GM21717 (cell line): ENCODE data around the gene VILL.

Experiments used
- ATAC-seq: cut with Tn5 transposase; IDR thresholded peaks from one replicate; pipeline ENCODE4 v1.9.1; 2021; ENCODE audit warnings: mild to moderate bottlenecking, moderate library complexity; ENCODE audit not compliant: unreplicated experiment

Gene VILL

GRCh38 chr3:37990527-37990926 is at the start of gene VILL:
TSS of gene VILL (plus strand) at chr3:37990786. CDS start at chr3:37993673, 2,887 bp downstream.
- ATAC-seq: no peak

GRCh38 chr3:37941608-37942508 is 48.7 kb upstream of the VILL start:
- no peak for ATAC-seq

DNA sequence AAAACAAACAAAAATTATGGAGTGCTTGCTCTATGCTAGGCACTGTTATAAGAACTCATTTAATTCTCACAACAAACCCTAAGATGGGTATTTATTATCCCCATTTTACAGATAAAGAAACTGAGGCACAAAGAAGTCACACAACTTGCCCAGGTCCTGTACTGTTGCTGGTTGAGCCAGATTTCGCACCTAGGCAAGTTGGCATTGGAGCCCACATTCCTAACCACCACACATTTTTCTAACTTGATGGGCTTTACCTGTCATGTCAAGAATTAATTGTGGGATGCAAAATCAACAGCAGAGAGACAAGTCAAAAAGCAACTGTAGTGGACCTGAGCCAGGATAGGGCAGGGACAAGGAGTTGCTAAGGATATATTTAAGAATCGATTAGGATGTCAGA is 47.9 kb upstream of the VILL start:
- ATAC-seq: no peak

DNA sequence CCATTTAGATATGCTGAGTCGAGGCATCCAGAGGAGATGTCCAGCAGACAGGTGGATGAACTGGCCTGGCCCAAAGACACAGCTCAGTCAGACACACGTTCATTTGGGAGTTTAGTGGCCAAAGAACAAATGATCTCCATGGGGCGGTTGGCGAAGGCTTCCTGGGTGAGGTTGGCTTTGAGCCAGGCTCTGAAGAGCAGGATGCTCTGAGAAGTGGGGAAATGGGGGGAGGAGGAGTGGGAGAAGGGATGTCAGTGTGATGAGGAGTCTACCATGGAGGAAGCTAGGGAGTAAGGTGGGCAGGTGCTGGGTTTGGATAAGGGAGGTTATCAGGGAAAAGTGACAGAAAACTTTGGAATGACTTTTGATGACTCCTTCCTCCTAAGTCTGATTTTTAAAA is 47.5 kb upstream of the VILL start:
- no peak for ATAC-seq

DNA sequence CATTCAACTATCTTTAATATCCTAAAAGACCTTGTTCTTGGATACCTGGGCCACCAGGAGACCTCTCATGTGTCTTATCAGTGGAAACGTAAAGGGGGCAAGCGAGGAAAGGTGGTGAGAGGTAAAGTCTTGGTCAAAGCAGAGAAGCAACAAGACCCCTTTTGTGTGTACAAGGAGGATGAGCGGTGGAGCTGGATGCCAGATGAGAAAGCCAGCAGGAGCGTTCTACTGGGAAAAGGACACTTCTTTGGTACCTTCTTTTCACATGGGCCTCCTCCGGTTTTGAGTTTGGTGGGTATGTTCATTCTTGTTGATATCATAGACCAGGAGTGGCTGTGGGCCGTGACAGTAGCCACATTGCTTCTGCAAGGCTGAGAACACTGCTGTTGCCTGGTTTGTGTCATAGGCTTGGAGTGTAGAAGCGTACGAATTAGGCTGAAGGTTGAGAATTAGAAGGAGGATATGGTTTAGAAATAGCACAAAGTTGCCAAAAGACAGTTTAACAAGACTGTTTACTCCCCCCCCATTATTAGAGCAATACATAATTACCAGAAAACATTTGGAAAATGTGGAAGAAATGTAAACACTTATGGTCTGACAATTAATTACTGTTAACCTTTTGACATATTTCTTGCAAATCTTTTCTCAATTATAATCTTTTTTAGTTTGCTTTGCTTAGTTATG is 46.8 kb upstream of the VILL start:
- no peak for ATAC-seq

GRCh38 chr3:37944391-37944842 is 46.2 kb upstream of the VILL start:
- ATAC-seq: no peak

DNA sequence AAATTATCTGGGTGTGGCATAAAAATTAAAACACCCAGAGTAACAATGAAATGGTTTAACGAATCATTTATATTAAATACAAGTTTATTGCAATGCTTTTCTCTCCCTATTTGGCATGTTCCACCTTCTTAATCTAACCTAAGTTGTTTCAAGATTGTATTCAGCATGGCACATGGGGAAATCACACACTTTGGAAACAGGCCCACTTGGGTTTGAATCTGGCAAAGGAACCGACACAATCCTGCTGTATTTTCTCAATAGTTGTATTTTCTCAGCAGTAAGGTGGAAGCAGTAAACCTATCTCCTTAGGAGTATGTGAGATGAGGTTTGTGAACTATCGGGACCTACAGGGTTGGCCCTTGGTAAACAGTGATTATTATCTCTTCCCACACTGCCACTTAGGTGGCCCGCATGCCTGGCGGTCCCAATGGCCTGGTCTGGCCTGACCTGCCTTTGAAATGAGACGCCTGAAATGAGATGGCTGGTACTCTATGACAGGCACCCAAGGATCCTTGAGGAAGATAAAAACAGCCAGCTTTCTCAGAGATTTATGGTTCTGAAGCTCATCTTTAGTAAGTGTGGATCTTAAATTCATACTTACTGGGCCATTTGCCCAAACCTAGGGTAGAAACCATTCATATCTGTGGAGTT is 45.3 kb upstream of the VILL start:
- ATAC-seq: no peak

- no peak for ATAC-seq
These were observed 44.6 kb upstream of the VILL start for GRCh38 chr3:37945807-37946530.

DNA sequence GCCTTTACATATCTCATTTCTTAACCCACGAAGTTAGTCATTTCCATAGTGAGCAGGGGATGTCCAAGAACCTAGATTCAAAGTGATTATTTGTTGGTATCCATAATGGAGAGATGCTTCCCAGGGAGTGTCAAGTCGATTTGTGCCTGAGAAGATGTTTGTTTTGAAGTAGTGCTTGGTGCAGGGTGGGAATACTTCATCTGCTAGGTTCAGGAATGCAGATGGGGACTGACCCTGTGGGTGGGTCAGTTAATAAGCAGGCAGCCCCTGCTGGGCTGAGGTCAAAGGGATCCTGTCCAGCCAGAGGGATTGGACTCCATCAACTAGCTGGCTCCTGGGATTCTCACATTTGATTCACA is 44.1 kb upstream of the VILL start:
- no peak for ATAC-seq

DNA sequence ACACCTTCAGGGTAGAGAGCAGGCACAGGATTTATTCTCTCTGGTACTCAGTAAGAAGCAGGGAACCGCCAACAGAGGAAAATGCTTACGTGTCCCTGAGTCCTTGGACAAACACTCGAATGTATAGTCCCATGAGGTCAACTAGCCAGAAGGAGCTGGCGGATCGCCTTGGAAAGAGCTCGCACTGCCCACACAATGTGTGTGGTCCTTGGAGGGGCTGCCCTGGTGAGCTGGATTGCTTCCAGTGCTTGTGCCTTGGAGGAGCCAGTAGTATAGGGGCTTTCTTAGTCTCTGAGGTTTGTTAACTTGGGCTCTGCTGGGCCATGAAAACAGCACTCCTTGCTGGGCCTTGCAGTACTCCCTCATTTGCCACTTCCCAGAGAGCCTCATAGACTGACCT is 40.7 kb upstream of the VILL start:
- no peak for ATAC-seq

GRCh38 chr3:37952564-37952963 is 38.0 kb upstream of the VILL start:
- ATAC-seq: no peak

DNA sequence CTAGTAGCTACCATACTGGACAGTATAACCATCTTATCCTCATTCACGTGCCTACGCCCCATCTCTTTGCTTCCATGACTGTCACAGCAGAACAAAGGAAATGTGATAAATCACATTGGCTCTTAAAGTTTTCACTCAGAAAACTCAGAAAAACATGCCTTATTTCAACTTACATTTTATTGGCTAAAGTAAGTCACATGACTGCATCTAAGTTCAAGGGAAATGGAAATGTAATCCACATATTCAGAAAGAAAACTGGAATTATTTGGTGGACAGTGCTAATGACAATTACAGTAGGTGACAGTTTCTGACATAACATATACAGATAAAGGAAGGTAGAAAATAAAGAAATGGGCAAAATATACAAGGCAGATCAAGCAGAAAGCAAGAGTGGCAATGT is 37.4 kb upstream of the VILL start:
- no peak for ATAC-seq

DNA sequence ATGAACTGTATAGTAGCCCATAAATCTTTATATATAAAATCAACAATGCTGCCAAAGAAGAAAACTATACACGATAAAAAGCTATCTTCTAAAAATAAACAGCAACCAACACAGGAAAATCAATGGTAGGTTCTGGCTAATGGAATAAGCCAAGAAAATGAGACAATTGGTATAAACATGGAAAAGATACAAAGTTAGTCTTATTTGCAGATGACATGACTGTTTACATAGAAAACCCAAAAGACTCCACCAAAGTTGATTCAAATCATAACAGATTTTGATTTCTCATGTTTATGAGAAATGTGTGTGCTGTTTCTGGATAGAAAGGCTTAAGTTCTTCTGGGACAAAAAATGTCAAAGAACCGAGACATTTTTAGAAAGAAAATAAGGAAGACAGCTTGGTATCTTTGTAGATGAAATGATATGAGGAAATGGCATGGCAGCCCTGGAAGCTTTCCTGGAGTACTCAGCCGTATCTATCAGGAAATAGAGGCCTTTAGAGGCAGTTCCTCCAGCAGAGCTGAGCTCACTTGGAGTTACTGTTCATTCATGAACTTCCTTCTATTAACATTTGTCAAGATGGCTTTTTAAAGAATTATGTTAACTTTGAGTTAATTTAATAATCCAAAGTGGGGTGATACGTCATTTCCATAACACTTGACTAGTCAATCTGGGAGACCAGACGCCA is 36.7 kb upstream of the VILL start:
- ATAC-seq: no peak

GRCh38 chr3:37954881-37955280 is 35.7 kb upstream of the VILL start:
- no peak for ATAC-seq

DNA sequence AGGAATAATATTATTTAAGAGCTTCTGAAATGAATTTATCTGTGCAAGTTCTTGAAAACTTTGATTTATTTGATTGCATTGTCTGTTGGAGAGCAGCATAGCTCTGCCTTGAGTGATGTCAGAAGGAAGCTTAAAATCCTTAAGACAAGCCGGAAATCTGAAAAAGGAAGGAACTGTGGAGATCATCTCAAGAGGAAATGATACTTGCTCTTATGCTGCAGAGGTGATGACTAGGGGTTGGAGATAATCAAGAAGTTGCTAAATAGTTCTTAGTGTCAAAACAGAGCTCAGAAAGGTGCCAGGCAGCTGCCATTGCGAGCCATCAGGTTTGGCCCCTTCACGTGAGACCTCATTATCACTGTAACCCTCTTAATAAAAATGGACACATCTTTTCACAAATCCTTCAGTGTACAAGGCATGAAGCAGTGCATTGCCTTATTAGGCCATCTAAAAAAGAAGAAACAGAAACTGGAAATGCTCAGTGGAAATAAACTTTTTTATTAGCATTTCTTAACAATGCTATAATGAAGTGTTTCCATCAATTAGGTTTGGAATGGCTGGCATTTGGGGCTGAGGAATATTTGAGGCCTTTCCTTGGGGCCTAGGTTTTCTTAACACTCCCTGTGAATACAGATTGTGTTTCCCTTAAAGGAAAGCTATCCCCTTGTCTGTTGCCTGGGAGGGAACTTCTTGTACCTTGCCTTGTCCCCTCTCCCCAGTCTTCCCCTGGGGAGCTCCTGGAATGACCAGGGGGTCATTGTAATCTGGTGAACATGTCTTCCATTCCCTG is 34.5 kb upstream of the VILL start:
- ATAC-seq: no peak

GRCh38 chr3:37956723-37957538 is 33.7 kb upstream of the VILL start:
- ATAC-seq: no peak

- ATAC-seq: no peak
These were observed 33.0 kb upstream of the VILL start for GRCh38 chr3:37957539-37957936.

DNA sequence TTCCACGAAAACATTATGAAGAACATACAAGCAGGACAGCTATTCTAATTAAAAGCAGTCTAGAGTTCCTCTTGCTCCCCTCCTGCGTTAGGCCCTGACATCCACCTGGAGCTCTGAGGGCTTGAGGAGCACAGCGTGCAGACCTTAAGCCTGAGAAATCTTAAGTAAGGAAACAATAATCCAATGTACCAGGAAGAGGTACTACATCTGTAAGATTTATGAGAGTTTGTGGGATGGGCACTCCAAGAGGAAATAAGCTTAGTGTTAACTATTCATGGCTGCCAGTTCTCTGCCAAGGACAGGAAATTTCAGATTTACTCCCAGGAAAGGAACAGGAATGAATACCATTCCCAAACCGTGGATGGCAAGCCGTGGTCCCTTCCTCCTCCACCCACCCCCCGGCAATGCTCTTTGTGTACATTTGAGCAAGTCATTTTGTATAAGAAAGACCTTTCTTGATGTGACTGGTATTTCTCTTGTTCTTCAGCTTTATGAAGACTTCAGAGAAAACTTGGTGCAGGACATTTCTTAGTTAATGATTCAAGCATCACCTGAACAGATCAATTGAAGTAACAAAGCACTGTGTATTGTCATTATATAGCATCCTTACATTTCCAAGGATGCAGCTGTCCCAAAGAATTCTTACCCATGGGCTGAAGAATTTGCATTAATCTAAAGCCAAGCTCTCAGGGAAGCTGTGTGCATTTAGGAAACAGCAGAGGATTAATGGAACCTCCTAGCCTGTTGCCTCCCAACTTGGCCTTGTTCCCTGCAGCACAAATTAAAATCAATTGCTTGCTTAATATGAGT is 28.8 kb upstream of the VILL start:
- ATAC-seq: no peak
